Upper lobe of left lung (tissue), 6 donors: Measurements from ENCODE around the gene RASGEF1C. TPM values are rescaled to one million over a fixed set of nuclear protein-coding genes. Genes with fewer than 3 reads are reported as not detected.

Source experiments
- ATAC-seq, 2 donors: fragments of 200-7000 bp; cut with Tn5 transposase; one replicate each; pipeline ENCODE4 v1.9.1; 2022; ENCODE audit warnings: mild to moderate bottlenecking in 2 of 2, moderate library complexity in 2 of 2; ENCODE audit not compliant: low FRiP score in 2 of 2
- DNase-seq, 2 donors: peaks; one replicate each; pipeline ENCODE4 v3.0.0-alpha.2; 2019 to 2020
- H3K27ac ChIP-seq, 4 donors: fragments of 200-600 bp; sonication (generic); one replicate each; pipeline ENCODE4 v1.5.1; 2016 to 2019
- H3K27me3 ChIP-seq, 4 donors: fragments of 200-600 bp; sonication (generic); one replicate each; pipeline ENCODE4 v1.5.1; 2017 to 2019
- H3K36me3 ChIP-seq, 4 donors: fragments of 200-600 bp; sonication (generic); one replicate each; pipeline ENCODE4 v1.5.1; 2016 to 2019
- H3K4me1 ChIP-seq, 4 donors: fragments of 200-600 bp; sonication (generic); one replicate each; pipeline ENCODE4 v1.5.1; 2018 to 2019
- H3K4me3 ChIP-seq, 4 donors: fragments of 200-600 bp; sonication (generic); one replicate each; pipeline ENCODE4 v1.5.1; 2017 to 2019; ENCODE audit warnings: mild to moderate bottlenecking in 2 of 4, moderate library complexity in 1 of 4
- H3K9me3 ChIP-seq, 4 donors: fragments of 200-600 bp; sonication (generic); one replicate each; pipeline ENCODE4 v1.5.1; 2018 to 2019
- EP300 ChIP-seq, 4 donors: sonication (generic); formaldehyde crosslinking; IDR thresholded peaks; one replicate each; pipeline ENCODE4 v1.5.1; 2017; ENCODE audit warnings: antibody characterized with exemption in 4 of 4, control low read depth in 2 of 4
- POLR2A ChIP-seq, 4 donors: fragments of 450-650 bp; IDR thresholded peaks; one replicate each; pipeline ENCODE4 v1.5.1; 2016 to 2017; ENCODE audit warnings: antibody characterized with exemption in 4 of 4, mild to moderate bottlenecking in 2 of 4
- POLR2AphosphoS5 ChIP-seq, 2 donors: sonication (generic); formaldehyde crosslinking; IDR thresholded peaks; one replicate each; pipeline ENCODE4 v1.5.1; 2017; ENCODE audit warnings: antibody characterized with exemption in 2 of 2
- WGBS, 2 donors: methylation state at CpG; one replicate each; pipeline ENCODE4 v1.1.5; 2017 to 2018; 5-methylcytosine and 5-hydroxymethylcytosine counted together
- total RNA-seq, 6 donors: library from RNA; depleted of rRNA in 4 of 6; stranded (reverse); fragments of >200 nt in 4 of 6; gene quantifications; one replicate each; pipeline versions ENCODE4 v1.1.0 to v1.2.1, GENCODE V29; 2016 to 2021
- TF ChIP-seq, protein P1 (sequence below), 6 experiments: fragments of 450-650 bp in 4 of 6; fragments of 200-600 bp in 2 of 6; sonication (generic) in 2 of 6; IDR thresholded peaks; one replicate each; pipeline ENCODE4 v1.5.1; 2016 to 2019; ENCODE audit warnings: antibody characterized with exemption in 6 of 6
- donor health status: DM: no; HTN: no; CAD: no; lungs with moderate emphysema.
- donor health status: DM: no; HTN: yes; CAD: no; lungs with severe emphysema.

Gene RASGEF1C
- total RNA-seq, 6 donors from 2014 or later = not detected

GRCh38 chr5:180071531-180072255 lies 137.3 kb downstream of the RASGEF1C start, which contains the start of gene RNF130:
Gene RNF130, minus strand, starts transcription at chr5:180071759. Its CDS starts 57 bp downstream, at chr5:180071702.
- WGBS, 2 donors = 0 to 3% methylated on average over 3 to 7 of the region's 113 CpGs
- TF ChIP-seq POLR2A (IDR thresholded peaks at IDR 0.05) (peak in 2 of 4 donors; percentile 82 to 88), EP300 (IDR thresholded peaks at IDR 0.05) (no peak), POLR2AphosphoS5 (IDR thresholded peaks at IDR 0.05) (peak; percentile 62 to 79)
- TF ChIP-seq, protein P1, sequence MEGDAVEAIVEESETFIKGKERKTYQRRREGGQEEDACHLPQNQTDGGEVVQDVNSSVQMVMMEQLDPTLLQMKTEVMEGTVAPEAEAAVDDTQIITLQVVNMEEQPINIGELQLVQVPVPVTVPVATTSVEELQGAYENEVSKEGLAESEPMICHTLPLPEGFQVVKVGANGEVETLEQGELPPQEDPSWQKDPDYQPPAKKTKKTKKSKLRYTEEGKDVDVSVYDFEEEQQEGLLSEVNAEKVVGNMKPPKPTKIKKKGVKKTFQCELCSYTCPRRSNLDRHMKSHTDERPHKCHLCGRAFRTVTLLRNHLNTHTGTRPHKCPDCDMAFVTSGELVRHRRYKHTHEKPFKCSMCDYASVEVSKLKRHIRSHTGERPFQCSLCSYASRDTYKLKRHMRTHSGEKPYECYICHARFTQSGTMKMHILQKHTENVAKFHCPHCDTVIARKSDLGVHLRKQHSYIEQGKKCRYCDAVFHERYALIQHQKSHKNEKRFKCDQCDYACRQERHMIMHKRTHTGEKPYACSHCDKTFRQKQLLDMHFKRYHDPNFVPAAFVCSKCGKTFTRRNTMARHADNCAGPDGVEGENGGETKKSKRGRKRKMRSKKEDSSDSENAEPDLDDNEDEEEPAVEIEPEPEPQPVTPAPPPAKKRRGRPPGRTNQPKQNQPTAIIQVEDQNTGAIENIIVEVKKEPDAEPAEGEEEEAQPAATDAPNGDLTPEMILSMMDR (IDR thresholded peaks at IDR 0.05) = peak in 1 of 6 experiments; percentile 29

GRCh38 chr5:180070756-180071530 lies 138.1 kb downstream of the RASGEF1C start:
- Histone ChIP-seq H3K27ac (peak overlapping the region; percentile 94 to 99 (median 96)), H3K36me3 (no peaks in the 10 kb centered on the region), H3K27me3 (no peaks in the 10 kb centered on the region), H3K9me3 (no peaks in the 10 kb centered on the region), H3K4me1 (peaks cover 12 to 32% (median 20%) of the 10 kb centered on the region in 4 donors), H3K4me3 (peak overlapping the region; percentile 69 to 98 (median 85))
- peak; percentile 56 to 93 for DNase-seq
- no peak for TF ChIP-seq EP300 (IDR thresholded peaks at IDR 0.05)
- TF ChIP-seq POLR2AphosphoS5 (IDR thresholded peaks at IDR 0.05) = no peak
- no peak for TF ChIP-seq POLR2A (IDR thresholded peaks at IDR 0.05)
- TF ChIP-seq, protein P1 (IDR thresholded peaks at IDR 0.05) = no peak
- 3% methylated on average over 26 to 29 of the region's 48 CpGs for WGBS, 2 donors
- ATAC-seq = peak; percentile 47 to 65

More at GRCh38 chr5:180071531-180072255, 137.3 kb downstream of the RASGEF1C start, which contains the start of gene RNF130:
- ATAC-seq (peak; percentile 95 to 96), DNase-seq (peak; percentile 96 to 99)
- Histone ChIP-seq H3K4me1 (peaks cover 12 to 32% (median 20%) of the 10 kb centered on the region in 4 donors), H3K36me3 (no peaks in the 10 kb centered on the region), H3K27me3 (no peaks in the 10 kb centered on the region), H3K4me3 (peak within 1 kb of the TSS; percentile 69 to 98 (median 85)), H3K27ac (peak within 1 kb of the TSS; percentile 94 to 99 (median 96)), H3K9me3 (no peaks in the 10 kb centered on the region)

DNA sequence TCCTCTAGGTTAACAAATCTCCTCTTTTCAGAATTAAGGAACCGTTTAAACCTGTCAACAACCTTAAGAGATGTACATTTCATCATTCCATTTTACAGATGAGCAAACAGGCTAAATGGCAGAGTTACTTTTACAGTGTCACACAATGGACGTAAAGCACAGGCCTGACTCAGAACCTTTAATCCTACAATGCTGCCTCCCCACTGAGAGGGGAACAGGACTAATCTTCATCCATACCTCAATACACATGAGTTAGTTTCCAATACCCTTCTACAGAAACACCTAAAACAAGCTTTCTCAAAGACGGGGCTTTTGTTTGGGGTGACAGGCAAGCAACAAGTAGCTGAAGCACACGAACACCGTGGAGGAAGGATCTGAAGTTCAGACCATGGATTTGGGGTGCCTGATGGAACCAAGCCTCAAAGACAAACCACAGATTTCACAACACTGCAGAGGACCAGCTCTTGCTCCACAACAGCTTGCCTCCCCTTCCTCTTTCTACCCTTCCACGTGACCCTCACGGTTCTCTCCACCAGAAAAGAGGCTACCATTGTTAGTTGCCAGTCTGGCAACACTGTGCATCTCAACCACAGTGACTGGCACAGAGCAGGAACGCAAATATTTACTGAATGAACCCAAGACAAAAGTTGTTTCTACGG lies 139.3 kb downstream of the RASGEF1C start:
- WGBS, 2 donors = 51 to 67% methylated on average over 9 of the region's 9 CpGs
- DNase-seq (peak in 1 of 2 donors; percentile 79), ATAC-seq (peak; percentile 36 to 50)
- Histone ChIP-seq H3K36me3 (no peaks in the 10 kb centered on the region), H3K27me3 (no peaks in the 10 kb centered on the region), H3K4me1 (peaks cover 12 to 32% (median 20%) of the 10 kb centered on the region in 4 donors), H3K27ac (peak overlapping the region; percentile 94 to 99 (median 96)), H3K9me3 (no peaks in the 10 kb centered on the region), H3K4me3 (peak overlapping the region in 3 of 4 donors; percentile 69 to 98 (median 95))
- TF ChIP-seq POLR2A (IDR thresholded peaks at IDR 0.05) (peak in 1 of 4 donors; percentile 81), POLR2AphosphoS5 (IDR thresholded peaks at IDR 0.05) (peak; percentile 67 to 74), EP300 (IDR thresholded peaks at IDR 0.05) (peak in 1 of 4 donors; percentile 22)
- TF ChIP-seq, protein P1 (IDR thresholded peaks at IDR 0.05) = no peak

- TF ChIP-seq POLR2AphosphoS5 (IDR thresholded peaks at IDR 0.05) (no peak), POLR2A (IDR thresholded peaks at IDR 0.05) (no peak), EP300 (IDR thresholded peaks at IDR 0.05) (no peak)
- TF ChIP-seq, protein P1 (IDR thresholded peaks at IDR 0.05) = no peak
- no peak for ATAC-seq
- Histone ChIP-seq H3K36me3 (no peaks in the 10 kb centered on the region), H3K4me3 (no peak overlapping the region), H3K4me1 (peaks cover 12 to 32% (median 20%) of the 10 kb centered on the region in 4 donors), H3K9me3 (no peaks in the 10 kb centered on the region), H3K27me3 (no peaks in the 10 kb centered on the region), H3K27ac (no peak overlapping the region)
- no peak for DNase-seq
- WGBS, 2 donors = 62 to 67% methylated on average over 6 of the region's 6 CpGs
Observed at GRCh38 chr5:180068519-180069090, 140.4 kb downstream of the RASGEF1C start.
